ENCODE results near the gene YIF1A. TPM values are rescaled to one million over a fixed set of nuclear protein-coding genes. Genes with fewer than 3 reads are reported as not detected.

Gene YIF1A
- total and polyA plus RNA-seq, 4 donors = 46.6 to 128 (median 114) TPM

DNA sequence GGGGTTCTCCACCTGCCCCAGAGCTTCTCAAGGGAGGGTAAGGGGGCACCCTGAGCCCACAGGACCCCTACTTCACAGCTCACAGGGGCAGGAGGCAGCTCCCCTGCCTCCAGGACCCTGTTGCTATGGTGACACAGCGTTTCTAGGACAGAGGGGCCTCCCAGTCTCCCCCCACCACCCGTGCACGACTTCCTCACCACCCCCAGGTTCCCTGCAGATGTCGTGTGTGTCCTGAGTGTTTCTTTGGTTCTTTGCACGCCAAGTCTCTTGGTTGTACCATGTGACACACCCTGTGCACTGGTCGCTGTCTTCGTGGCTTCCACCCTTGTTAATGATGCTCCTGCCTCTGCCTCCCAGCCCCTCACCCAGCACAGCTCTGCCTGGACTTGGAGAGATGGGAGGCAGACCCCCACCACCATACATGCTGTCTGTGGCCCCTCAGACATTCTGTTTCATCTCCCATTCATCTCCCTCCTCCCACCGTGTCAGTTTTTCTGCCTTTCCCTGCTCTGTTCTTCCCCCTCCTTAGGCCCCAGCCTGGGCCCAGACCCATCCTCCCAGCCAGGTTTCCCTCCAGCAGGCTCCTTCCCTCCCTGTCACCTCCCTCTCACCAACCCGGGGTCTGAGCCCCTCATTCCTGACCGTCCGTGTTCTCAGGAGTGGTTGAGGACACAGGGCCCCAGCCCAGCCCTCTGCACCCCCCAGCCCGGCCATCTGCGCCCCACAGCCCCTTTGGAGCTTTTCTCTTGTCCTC is 45.0 kb downstream of the YIF1A start:
- DNase-seq = no peak
- Histone ChIP-seq H3K27me3 (ENCODE audit: control insufficient read depth in 3 of 3, insufficient read depth in 3 of 3, low read length in 2 of 3) (no peaks in the 10 kb centered on the region), H3K9me3 (ENCODE audit: control insufficient read depth in 4 of 4, insufficient read depth in 3 of 4, low read length in 3 of 4) (no peaks in the 10 kb centered on the region), H3K9ac (ENCODE audit: insufficient read depth in 1 of 2, low read length in 2 of 2) (no peak overlapping the region), H3K4me3 (peak overlapping the region; percentile 3), H3K36me3 (ENCODE audit: control insufficient read depth in 4 of 4, insufficient read depth in 4 of 4, low read length in 4 of 4) (peaks cover 2 to 60% (median 21%) of the 10 kb centered on the region in 4 donors), H3K27ac (ENCODE audit: low read depth in 1 of 2, low read length in 1 of 2) (no peak overlapping the region), H3K4me1 (ENCODE audit: control insufficient read depth in 5 of 5, insufficient read depth in 5 of 5, low read length in 5 of 5) (no peaks in the 10 kb centered on the region)
- 76 to 81% methylated on average over 13 of the region's 13 CpGs for WGBS, 2 donors
- TF ChIP-seq, protein P1, sequence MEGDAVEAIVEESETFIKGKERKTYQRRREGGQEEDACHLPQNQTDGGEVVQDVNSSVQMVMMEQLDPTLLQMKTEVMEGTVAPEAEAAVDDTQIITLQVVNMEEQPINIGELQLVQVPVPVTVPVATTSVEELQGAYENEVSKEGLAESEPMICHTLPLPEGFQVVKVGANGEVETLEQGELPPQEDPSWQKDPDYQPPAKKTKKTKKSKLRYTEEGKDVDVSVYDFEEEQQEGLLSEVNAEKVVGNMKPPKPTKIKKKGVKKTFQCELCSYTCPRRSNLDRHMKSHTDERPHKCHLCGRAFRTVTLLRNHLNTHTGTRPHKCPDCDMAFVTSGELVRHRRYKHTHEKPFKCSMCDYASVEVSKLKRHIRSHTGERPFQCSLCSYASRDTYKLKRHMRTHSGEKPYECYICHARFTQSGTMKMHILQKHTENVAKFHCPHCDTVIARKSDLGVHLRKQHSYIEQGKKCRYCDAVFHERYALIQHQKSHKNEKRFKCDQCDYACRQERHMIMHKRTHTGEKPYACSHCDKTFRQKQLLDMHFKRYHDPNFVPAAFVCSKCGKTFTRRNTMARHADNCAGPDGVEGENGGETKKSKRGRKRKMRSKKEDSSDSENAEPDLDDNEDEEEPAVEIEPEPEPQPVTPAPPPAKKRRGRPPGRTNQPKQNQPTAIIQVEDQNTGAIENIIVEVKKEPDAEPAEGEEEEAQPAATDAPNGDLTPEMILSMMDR (IDR thresholded peaks at IDR 0.05; ENCODE audit: control extremely low read depth, extremely low read depth) = no peak
- no peak for ATAC-seq (ENCODE audit: insufficient read depth, low FRiP score)

DNA sequence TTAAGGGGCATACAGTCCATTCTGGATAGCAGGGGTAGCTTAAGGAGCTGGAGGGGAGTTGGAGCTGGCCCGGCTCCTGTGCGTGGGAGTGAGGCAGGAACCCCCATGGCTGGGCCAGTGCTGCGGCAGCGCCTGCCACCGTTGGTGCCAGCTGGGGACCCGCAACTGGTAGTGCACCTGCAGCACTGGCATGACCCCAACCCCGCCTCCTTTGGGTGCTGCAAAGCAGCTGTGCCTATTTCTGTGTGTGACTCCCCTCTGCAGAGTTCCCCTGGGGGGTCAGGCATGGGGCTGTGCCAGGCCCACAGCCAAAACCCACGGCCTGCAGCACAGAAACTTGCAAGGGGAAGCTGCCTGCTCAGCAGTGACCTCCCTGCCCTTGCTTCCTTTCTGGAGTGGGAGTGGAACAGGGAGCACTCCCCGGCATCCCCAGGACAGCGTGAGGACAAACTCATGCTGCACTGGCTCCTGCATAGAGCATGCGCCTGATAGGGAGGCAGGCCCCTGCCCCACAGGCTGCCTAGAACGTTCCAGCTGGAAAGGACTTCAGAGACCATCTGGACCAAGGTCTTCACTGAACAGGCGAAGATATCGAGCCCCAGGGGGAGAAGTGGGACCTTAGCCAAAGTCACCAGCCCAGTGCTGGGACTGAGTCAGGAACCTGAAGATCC is 46.7 kb downstream of the YIF1A start:
- H3K36me3 ChIP-seq (ENCODE audit: control insufficient read depth in 4 of 4, insufficient read depth in 4 of 4, low read length in 4 of 4) = peaks cover 3 to 66% (median 23%) of the 10 kb centered on the region in 4 donors
- no peak overlapping the region for H3K27ac ChIP-seq (ENCODE audit: low read depth in 1 of 2, low read length in 1 of 2)
- WGBS, 2 donors = 83 to 90% methylated on average over 14 of the region's 14 CpGs
- ATAC-seq (ENCODE audit: insufficient read depth, low FRiP score) (no peak), DNase-seq (no peak)
- H3K9ac ChIP-seq (ENCODE audit: insufficient read depth in 1 of 2, low read length in 2 of 2) = no peak overlapping the region
- no peaks in the 10 kb centered on the region for H3K9me3 ChIP-seq (ENCODE audit: control insufficient read depth in 4 of 4, insufficient read depth in 3 of 4, low read length in 3 of 4)
- H3K27me3 ChIP-seq (ENCODE audit: control insufficient read depth in 3 of 3, insufficient read depth in 3 of 3, low read length in 2 of 3) = no peaks in the 10 kb centered on the region
- H3K4me3 ChIP-seq = no peak overlapping the region
- H3K4me1 ChIP-seq (ENCODE audit: control insufficient read depth in 5 of 5, insufficient read depth in 5 of 5, low read length in 5 of 5) = no peaks in the 10 kb centered on the region
- TF ChIP-seq, protein P1 (IDR thresholded peaks at IDR 0.05; ENCODE audit: control extremely low read depth, extremely low read depth) = no peak

DNA sequence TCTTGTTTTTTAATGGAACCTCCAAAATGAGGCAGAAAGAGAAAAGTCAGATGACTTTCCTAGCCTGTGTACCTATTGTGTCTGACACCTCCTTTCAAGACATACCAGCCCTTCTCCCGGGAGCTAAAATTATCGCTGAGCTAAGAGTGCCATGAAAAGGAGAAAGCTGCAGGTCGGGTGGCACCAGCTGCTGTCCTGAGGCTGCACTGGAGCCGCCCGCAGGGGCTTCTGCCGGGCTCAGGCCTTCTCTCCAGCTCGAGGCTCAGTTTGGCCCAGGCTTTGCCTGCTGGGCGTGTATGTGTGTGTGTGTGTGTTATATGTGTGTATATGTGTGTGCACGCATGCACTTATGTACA is 48.2 kb downstream of the YIF1A start:
- no peak overlapping the region for H3K4me3 ChIP-seq
- H3K4me1 ChIP-seq (ENCODE audit: control insufficient read depth in 5 of 5, insufficient read depth in 5 of 5, low read length in 5 of 5) = no peaks in the 10 kb centered on the region
- ATAC-seq (ENCODE audit: insufficient read depth, low FRiP score) (no peak), DNase-seq (no peak)
- H3K27ac ChIP-seq (ENCODE audit: low read depth in 1 of 2, low read length in 1 of 2) = no peak overlapping the region
- H3K9me3 ChIP-seq (ENCODE audit: control insufficient read depth in 4 of 4, insufficient read depth in 3 of 4, low read length in 3 of 4) = no peaks in the 10 kb centered on the region
- WGBS, 2 donors = 95 to 96% methylated on average over 9 of the region's 9 CpGs
- TF ChIP-seq, protein P1 (IDR thresholded peaks at IDR 0.05; ENCODE audit: control extremely low read depth, extremely low read depth) = no peak
- H3K36me3 ChIP-seq (ENCODE audit: control insufficient read depth in 4 of 4, insufficient read depth in 4 of 4, low read length in 4 of 4) = peaks cover 5 to 67% (median 20%) of the 10 kb centered on the region in 4 donors
- H3K27me3 ChIP-seq (ENCODE audit: control insufficient read depth in 3 of 3, insufficient read depth in 3 of 3, low read length in 2 of 3) = no peaks in the 10 kb centered on the region
- no peak overlapping the region for H3K9ac ChIP-seq (ENCODE audit: insufficient read depth in 1 of 2, low read length in 2 of 2)

Data from lung (tissue), 12 donors.